ENCODE results near the gene A4GALT.

- TF ChIP-seq CTCF (IDR thresholded peaks at IDR 0.05) (no peak), POLR2A (IDR thresholded peaks at IDR 0.05) (no peak)
These were observed 44.5 kb downstream of the A4GALT start for GRCh38 chr22:42676059-42676607.
